HG03159 (cell line): ENCODE data around the gene PKN3.
"Not testable (repeated sequence)": the region's sequence is repeated elsewhere in the genome, so short reads cannot be mapped to it uniquely, and the experiment has no call there.

Experiments
- ATAC-seq: cut with Tn5 transposase; IDR thresholded peaks from one replicate; pipeline ENCODE4 v1.9.1; 2021; ENCODE audit warnings: mild to moderate bottlenecking, moderate library complexity; ENCODE audit not compliant: unreplicated experiment

PKN3 gene

GRCh38 chr9:128690684-128691034, 11.6 kb upstream of the PKN3 start:
- no peak for ATAC-seq

- not testable (repeated sequence) for ATAC-seq
Measured at GRCh38 chr9:128693738-128694137, 8.6 kb upstream of the PKN3 start.

GRCh38 chr9:128694344-128694743, 8.0 kb upstream of the PKN3 start:
- no peak for ATAC-seq

GRCh38 chr9:128696923-128697707, 5.2 kb upstream of the PKN3 start:
- no peak for ATAC-seq

- ATAC-seq, result not testable (repeated sequence)
Measured at GRCh38 chr9:128699096-128699795, 3.1 kb upstream of the PKN3 start.

- ATAC-seq, result no peak
Measured at GRCh38 chr9:128701227-128701854, 962 bp upstream of the PKN3 start.

- ATAC-seq, result no peak
Measured at GRCh38 chr9:128702949-128703615, 779 bp downstream of the PKN3 start.

- ATAC-seq, result no peak
Measured at GRCh38 chr9:128703616-128704355, 1.5 kb downstream of the PKN3 start.

GRCh38 chr9:128704356-128704670, 2.0 kb downstream of the PKN3 start:
- ATAC-seq, result no peak

- ATAC-seq, result no peak
Measured at GRCh38 chr9:128705051-128705965, 3.0 kb downstream of the PKN3 start.

- ATAC-seq, result no peak
Measured at GRCh38 chr9:128706045-128706444, 3.7 kb downstream of the PKN3 start.

GRCh38 chr9:128706671-128707381, 4.5 kb downstream of the PKN3 start:
- no peak for ATAC-seq

GRCh38 chr9:128707446-128707845, 5.1 kb downstream of the PKN3 start:
- no peak for ATAC-seq

GRCh38 chr9:128712451-128713410, 10.4 kb downstream of the PKN3 start:
- ATAC-seq, result no peak

GRCh38 chr9:128713411-128713780, 11.1 kb downstream of the PKN3 start:
- ATAC-seq, result no peak

GRCh38 chr9:128713941-128714573, 11.8 kb downstream of the PKN3 start:
- ATAC-seq, result no peak

GRCh38 chr9:128714586-128715435, 12.5 kb downstream of the PKN3 start:
- ATAC-seq, result no peak
